SH-SY5Y (cell line): ENCODE data around the gene FLNA.

Source experiments
- GATA2 ChIP-seq: IDR thresholded peaks from 2 replicates; pipeline ENCODE4 v1.6.1; 2011; ENCODE audit warnings: mild to moderate bottlenecking, low read depth, low read length
- GATA3 ChIP-seq: IDR thresholded peaks from 2 replicates; pipeline ENCODE4 v1.6.1; 2011; ENCODE audit warnings: low read depth, mild to moderate bottlenecking, low read length, moderate library complexity

DNA sequence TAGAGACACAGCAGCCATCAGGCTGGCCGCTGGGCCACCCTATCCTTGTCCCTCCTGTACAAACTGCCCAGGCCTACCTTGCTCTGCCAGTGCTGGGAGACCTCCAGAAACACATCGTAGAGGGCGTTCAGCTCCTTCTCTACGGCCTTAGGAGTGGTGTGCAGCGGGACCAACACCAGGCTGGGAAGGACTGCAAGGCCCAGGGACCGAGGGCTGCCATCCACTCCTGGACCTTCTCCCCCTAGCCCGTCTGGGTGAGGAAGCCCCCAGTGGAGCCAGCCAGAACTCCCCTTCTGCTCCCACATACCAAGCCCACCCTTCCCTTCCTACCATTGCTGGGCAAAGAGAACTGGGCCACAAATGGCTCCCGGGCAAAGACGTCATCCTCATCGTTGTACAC is 28.8 kb upstream of the FLNA start:
- TF ChIP-seq GATA2: no peak
- no peak for TF ChIP-seq GATA3
